MM.1S (cell line): ENCODE measurements around the gene TMEM97.

ENCODE experiments used
- EZH2phosphoT487 ChIP-seq: fragments of 300-600 bp; sonication (generic); IDR thresholded peaks from 2 replicates; pipeline ENCODE4 v1.6.1; 2018; ENCODE audit warnings: antibody characterized with exemption, low read length
- TF ChIP-seq, protein P1 (sequence below): fragments of 300-600 bp; sonication (generic); IDR thresholded peaks from 2 replicates; pipeline ENCODE4 v1.5.1; 2016; ENCODE audit warnings: antibody characterized with exemption, low read length, mixed read lengths

DNA sequence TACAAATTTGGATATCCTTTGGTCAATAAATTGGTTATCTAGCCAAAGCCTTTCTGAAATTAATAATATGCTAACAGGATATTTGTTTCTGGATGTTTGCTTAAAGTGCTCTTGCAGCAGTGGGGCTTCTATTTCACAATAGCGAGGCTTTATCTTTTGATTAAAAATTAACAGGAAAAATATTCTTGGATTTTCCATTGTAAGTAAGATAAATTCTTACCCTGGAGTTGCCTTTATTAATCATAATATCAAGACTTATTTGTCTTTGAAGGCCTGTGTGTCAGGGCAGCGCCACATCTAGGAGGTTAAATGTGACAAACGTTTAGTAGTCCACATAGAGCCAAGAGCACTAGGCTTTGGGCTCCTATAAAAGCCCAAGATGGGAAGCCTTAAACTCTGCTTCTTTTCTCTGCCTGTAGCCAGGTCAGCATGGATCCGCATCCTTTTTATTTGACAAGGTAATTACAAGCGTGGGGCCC lies 5.3 kb downstream of the TMEM97 start:
- TF ChIP-seq, protein P1, sequence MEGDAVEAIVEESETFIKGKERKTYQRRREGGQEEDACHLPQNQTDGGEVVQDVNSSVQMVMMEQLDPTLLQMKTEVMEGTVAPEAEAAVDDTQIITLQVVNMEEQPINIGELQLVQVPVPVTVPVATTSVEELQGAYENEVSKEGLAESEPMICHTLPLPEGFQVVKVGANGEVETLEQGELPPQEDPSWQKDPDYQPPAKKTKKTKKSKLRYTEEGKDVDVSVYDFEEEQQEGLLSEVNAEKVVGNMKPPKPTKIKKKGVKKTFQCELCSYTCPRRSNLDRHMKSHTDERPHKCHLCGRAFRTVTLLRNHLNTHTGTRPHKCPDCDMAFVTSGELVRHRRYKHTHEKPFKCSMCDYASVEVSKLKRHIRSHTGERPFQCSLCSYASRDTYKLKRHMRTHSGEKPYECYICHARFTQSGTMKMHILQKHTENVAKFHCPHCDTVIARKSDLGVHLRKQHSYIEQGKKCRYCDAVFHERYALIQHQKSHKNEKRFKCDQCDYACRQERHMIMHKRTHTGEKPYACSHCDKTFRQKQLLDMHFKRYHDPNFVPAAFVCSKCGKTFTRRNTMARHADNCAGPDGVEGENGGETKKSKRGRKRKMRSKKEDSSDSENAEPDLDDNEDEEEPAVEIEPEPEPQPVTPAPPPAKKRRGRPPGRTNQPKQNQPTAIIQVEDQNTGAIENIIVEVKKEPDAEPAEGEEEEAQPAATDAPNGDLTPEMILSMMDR, result no peak
- TF ChIP-seq EZH2phosphoT487, result no peak
